Measurements from ENCODE around the gene RASA3.

RASA3 gene

DNA sequence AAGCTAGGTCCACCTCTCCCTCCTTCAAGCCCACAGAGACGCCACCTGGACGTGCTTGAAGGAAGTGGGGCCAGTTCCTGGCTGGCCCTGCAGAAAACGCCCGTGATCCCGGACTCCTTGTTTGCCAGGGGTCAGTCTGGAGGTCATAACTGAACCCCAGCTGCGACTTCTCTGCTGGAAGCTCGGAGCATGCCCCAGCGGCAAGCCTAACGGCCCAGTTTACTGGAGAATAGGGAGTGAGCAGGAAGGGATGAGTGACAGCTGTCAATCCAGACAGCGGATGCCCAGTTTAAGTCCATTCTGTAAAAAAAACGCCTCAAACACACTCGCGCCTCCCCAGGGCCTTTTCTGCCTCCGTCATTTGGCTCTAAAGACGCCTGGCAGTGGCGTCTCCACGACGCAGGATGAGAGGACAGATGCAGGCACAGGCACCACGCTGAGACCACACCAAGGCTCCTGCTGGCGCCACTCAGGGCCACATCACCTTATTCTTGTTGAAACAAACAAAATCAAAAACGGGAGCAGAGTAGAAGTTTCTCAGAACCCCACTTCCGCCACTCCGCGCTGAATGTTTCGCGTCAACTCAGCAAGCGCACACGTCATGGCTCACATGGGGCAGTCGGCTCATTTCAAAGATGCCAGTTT is 57.6 kb downstream of the RASA3 start:
- H3K4me1 ChIP-seq (ENCODE audit: low read length) = no peaks in the 10 kb centered on the region
- no peaks in the 10 kb centered on the region for H3K9me3 ChIP-seq (ENCODE audit: insufficient read depth, low read length)
- no peak overlapping the region for H3K4me3 ChIP-seq (ENCODE audit: low read length)
- no peak overlapping the region for H3K27ac ChIP-seq (ENCODE audit: low read length)
- H3K36me3 ChIP-seq (replicated peaks; ENCODE audit: low read depth, low read length) = no peaks in the 10 kb centered on the region
- H3K9ac ChIP-seq (ENCODE audit: low read length) = no peak overlapping the region
- H2AFZ ChIP-seq (ENCODE audit: low read depth, low read length) = no peak overlapping the region
- no peaks in the 10 kb centered on the region for H4K20me1 ChIP-seq (ENCODE audit: insufficient read depth, low read length)
- no peak overlapping the region for H3K4me2 ChIP-seq (ENCODE audit: low read length)
- no peaks in the 10 kb centered on the region for H3K79me2 ChIP-seq (ENCODE audit: low read length)
- no peaks in the 10 kb centered on the region for H3K27me3 ChIP-seq (ENCODE audit: low read depth, low read length)
- TF ChIP-seq, protein P1, sequence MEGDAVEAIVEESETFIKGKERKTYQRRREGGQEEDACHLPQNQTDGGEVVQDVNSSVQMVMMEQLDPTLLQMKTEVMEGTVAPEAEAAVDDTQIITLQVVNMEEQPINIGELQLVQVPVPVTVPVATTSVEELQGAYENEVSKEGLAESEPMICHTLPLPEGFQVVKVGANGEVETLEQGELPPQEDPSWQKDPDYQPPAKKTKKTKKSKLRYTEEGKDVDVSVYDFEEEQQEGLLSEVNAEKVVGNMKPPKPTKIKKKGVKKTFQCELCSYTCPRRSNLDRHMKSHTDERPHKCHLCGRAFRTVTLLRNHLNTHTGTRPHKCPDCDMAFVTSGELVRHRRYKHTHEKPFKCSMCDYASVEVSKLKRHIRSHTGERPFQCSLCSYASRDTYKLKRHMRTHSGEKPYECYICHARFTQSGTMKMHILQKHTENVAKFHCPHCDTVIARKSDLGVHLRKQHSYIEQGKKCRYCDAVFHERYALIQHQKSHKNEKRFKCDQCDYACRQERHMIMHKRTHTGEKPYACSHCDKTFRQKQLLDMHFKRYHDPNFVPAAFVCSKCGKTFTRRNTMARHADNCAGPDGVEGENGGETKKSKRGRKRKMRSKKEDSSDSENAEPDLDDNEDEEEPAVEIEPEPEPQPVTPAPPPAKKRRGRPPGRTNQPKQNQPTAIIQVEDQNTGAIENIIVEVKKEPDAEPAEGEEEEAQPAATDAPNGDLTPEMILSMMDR (IDR thresholded peaks at IDR 0.05; ENCODE audit: low read depth, low read length) = no peak
- TF ChIP-seq EZH2phosphoT487 (IDR thresholded peaks at IDR 0.05; ENCODE audit: low read depth) = no peak

- Histone ChIP-seq H4K20me1 (ENCODE audit: insufficient read depth, low read length) (no peaks in the 10 kb centered on the region), H3K79me2 (ENCODE audit: low read length) (no peaks in the 10 kb centered on the region), H3K9ac (ENCODE audit: low read length) (no peak overlapping the region), H3K36me3 (replicated peaks; ENCODE audit: low read depth, low read length) (no peaks in the 10 kb centered on the region), H3K9me3 (ENCODE audit: insufficient read depth, low read length) (no peaks in the 10 kb centered on the region), H3K4me2 (ENCODE audit: low read length) (no peak overlapping the region), H2AFZ (ENCODE audit: low read depth, low read length) (no peak overlapping the region), H3K27ac (ENCODE audit: low read length) (no peak overlapping the region), H3K4me3 (ENCODE audit: low read length) (no peak overlapping the region), H3K4me1 (ENCODE audit: low read length) (no peaks in the 10 kb centered on the region), H3K27me3 (ENCODE audit: low read depth, low read length) (0 out of 2 replicates have a peak, but pooled peaks cover under 1% of the 10 kb centered on the region)
- TF ChIP-seq, protein P1 (IDR thresholded peaks at IDR 0.05; ENCODE audit: low read depth, low read length) = no peak
- TF ChIP-seq EZH2phosphoT487 (IDR thresholded peaks at IDR 0.05; ENCODE audit: low read depth) = no peak
Measured at GRCh38 chr13:114073881-114074612, 58.4 kb downstream of the RASA3 start.

GRCh38 chr13:114072421-114072820 is 60.0 kb downstream of the RASA3 start:
- peaks cover 16% of the 10 kb centered on the region for H3K27me3 ChIP-seq (ENCODE audit: low read depth, low read length)
- H3K4me2 ChIP-seq (ENCODE audit: low read length) = no peak overlapping the region
- H3K27ac ChIP-seq (ENCODE audit: low read length) = no peak overlapping the region
- peaks cover 11% of the 10 kb centered on the region for H3K4me1 ChIP-seq (ENCODE audit: low read length)
- no peaks in the 10 kb centered on the region for H3K79me2 ChIP-seq (ENCODE audit: low read length)
- H3K9me3 ChIP-seq (ENCODE audit: insufficient read depth, low read length) = no peaks in the 10 kb centered on the region
- H4K20me1 ChIP-seq (ENCODE audit: insufficient read depth, low read length) = no peaks in the 10 kb centered on the region
- H3K4me3 ChIP-seq (ENCODE audit: low read length) = no peak overlapping the region
- no peak overlapping the region for H3K9ac ChIP-seq (ENCODE audit: low read length)
- no peaks in the 10 kb centered on the region for H3K36me3 ChIP-seq (replicated peaks; ENCODE audit: low read depth, low read length)
- H2AFZ ChIP-seq (ENCODE audit: low read depth, low read length) = no peak overlapping the region
- TF ChIP-seq, protein P1 (IDR thresholded peaks at IDR 0.05; ENCODE audit: low read depth, low read length) = no peak

DNA sequence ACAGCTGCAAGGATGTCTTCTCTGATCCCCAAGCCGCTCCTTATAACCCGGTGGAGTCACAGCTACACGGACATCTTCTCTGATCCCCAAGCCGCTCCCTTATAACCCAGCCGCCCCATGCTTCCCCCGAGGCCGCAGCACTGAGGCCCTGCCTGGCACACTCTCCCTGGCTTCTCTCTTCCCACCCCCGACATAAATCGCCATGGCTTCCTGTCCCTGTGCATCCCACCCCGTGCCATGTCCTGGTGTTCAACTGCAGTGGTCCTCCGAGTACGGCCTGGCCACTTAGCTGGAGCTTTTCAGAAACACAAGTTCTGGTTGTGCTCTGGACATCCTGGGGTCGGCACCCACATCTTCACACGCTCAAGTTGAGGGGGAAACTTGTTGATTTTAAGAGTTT is 60.4 kb downstream of the RASA3 start:
- H3K79me2 ChIP-seq (ENCODE audit: low read length) = no peaks in the 10 kb centered on the region
- H3K27ac ChIP-seq (ENCODE audit: low read length) = no peak overlapping the region
- H3K27me3 ChIP-seq (ENCODE audit: low read depth, low read length) = peaks cover 16% of the 10 kb centered on the region
- TF ChIP-seq, protein P1 (IDR thresholded peaks at IDR 0.05; ENCODE audit: low read depth, low read length) = no peak
- no peak for TF ChIP-seq EZH2phosphoT487 (IDR thresholded peaks at IDR 0.05; ENCODE audit: low read depth)
- H3K36me3 ChIP-seq (replicated peaks; ENCODE audit: low read depth, low read length) = no peaks in the 10 kb centered on the region
- H3K9ac ChIP-seq (ENCODE audit: low read length) = no peak overlapping the region
- peaks cover 15% of the 10 kb centered on the region for H3K4me1 ChIP-seq (ENCODE audit: low read length)
- H4K20me1 ChIP-seq (ENCODE audit: insufficient read depth, low read length) = no peaks in the 10 kb centered on the region
- no peak overlapping the region for H3K4me2 ChIP-seq (ENCODE audit: low read length)
- no peak overlapping the region for H2AFZ ChIP-seq (ENCODE audit: low read depth, low read length)
- H3K9me3 ChIP-seq (ENCODE audit: insufficient read depth, low read length) = no peaks in the 10 kb centered on the region
- no peak overlapping the region for H3K4me3 ChIP-seq (ENCODE audit: low read length)

All from OCI-LY3 (cell line).